Body of pancreas (tissue), 4 donors: ENCODE data around the gene LRRC10B.

ENCODE experiments used
- POLR2A ChIP-seq, 3 donors: fragments of 450-650 bp; IDR thresholded peaks; one replicate each; pipeline ENCODE4 v1.6.1; 2016; ENCODE audit warnings: antibody characterized with exemption in 3 of 3, mild to moderate bottlenecking in 2 of 3
- TF ChIP-seq, protein P1 (sequence below), 7 experiments: fragments of 450-650 bp in 4 of 7; fragments of 200-600 bp in 3 of 7; sonication (generic) in 3 of 7; IDR thresholded peaks; one replicate each; pipeline ENCODE4 v1.5.1; 2016 to 2019; ENCODE audit warnings: antibody characterized with exemption in 7 of 7

DNA sequence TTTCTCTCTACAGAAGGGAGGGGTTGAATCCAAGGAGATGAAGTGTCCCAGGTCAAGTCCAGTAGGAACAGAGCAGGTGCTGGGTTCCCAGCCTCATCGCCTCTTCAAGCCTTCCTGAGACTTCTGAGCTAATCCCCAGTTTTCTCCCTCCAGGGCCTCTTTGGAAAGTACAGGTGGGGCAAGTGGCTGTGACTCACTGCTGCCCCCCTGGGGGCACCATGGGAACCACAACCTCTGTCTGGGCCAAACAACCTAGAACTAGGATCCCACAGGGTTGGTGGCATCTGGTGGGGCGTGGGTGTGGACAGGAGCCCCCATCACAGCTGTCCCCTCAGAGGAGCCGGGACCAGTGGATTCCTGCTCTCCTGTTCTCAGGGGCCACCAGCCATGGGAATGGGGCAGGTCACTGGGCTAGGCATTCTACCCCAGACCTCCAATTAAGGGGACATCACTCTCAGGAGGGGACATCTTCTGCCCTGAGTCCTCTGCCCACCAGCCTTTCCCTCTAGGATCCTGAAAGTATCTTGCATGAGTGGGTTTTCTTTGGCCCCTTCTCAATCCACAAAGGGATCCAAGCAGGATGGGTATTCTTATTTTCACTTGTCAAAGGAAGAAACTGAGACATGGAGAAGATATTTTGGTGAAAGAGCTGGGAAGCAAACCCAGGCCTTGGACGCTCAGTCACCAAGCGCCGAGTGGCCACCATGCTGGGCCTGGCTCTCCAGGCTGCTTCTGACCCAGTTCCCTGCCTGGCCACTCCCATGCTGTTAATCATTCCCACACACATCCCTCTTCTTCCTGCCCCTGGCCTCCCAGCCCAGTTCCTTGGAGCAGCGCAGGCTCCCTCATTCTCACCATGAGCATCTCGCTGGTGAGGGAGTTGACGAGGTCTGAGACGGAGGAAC is 23.8 kb downstream of the LRRC10B start:
- TF ChIP-seq, protein P1, sequence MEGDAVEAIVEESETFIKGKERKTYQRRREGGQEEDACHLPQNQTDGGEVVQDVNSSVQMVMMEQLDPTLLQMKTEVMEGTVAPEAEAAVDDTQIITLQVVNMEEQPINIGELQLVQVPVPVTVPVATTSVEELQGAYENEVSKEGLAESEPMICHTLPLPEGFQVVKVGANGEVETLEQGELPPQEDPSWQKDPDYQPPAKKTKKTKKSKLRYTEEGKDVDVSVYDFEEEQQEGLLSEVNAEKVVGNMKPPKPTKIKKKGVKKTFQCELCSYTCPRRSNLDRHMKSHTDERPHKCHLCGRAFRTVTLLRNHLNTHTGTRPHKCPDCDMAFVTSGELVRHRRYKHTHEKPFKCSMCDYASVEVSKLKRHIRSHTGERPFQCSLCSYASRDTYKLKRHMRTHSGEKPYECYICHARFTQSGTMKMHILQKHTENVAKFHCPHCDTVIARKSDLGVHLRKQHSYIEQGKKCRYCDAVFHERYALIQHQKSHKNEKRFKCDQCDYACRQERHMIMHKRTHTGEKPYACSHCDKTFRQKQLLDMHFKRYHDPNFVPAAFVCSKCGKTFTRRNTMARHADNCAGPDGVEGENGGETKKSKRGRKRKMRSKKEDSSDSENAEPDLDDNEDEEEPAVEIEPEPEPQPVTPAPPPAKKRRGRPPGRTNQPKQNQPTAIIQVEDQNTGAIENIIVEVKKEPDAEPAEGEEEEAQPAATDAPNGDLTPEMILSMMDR (IDR thresholded peaks at IDR 0.05) = peak; percentile 61 to 80 (median 67)
- TF ChIP-seq POLR2A (IDR thresholded peaks at IDR 0.05) = no peak
